H1 (cell line): Measurements from ENCODE around the gene EPHB1. TPM values are rescaled to one million over a fixed set of nuclear protein-coding genes. Genes with fewer than 3 reads are reported as not detected.

Experiments
- CTCF ChIA-PET: fragments of 300-600 bp; sonication (Branson Sonifier 250); formaldehyde crosslinking; loops from one replicate; lab custom pipeline; 2021; ENCODE audit not compliant: partially characterized antibody; lab: Charles Lee
- POLR2A ChIA-PET: fragments of 300-600 bp; sonication (Branson Sonifier 250); formaldehyde crosslinking; loops from one replicate; lab custom pipeline; 2021; ENCODE audit warnings: inconsistent platforms; ENCODE audit not compliant: partially characterized antibody; lab: Charles Lee
- DNase-seq, 2 experiments: peaks; one replicate each; pipeline versions ENCODE4 v3.0.0 to v3.0.0-alpha.2; 2010 to 2022; ENCODE audit warnings: low spot score in 2 of 2, low read depth in 1 of 2, mixed read lengths in 1 of 2
- FAIRE-seq: peaks from 2 replicates; lab custom pipeline; 2011; peaks lifted over from hg19 to GRCh38; lab: Jason Lieb, UNC
- H2AFZ ChIP-seq: 2 replicates; pipeline ENCODE4 v1.8.1; 2012; ENCODE audit warnings: low read length, inconsistent platforms
- H2AK5ac ChIP-seq: 2 replicates; pipeline ENCODE4 v1.6.1; 2013; ENCODE audit warnings: low read depth, low read length
- H2BK120ac ChIP-seq: replicated peaks from 2 replicates; pipeline ENCODE3; 2013; ENCODE audit warnings: low read depth, low read length, inconsistent platforms
- H2BK12ac ChIP-seq: 2 replicates; pipeline ENCODE4 v1.6.1; 2013; ENCODE audit warnings: low read depth, low read length
- H2BK15ac ChIP-seq: 2 replicates; pipeline ENCODE4 v1.6.1; 2013; ENCODE audit warnings: low read length
- H2BK20ac ChIP-seq: 2 replicates; pipeline ENCODE4 v1.6.1; 2013; ENCODE audit warnings: low read length
- H2BK5ac ChIP-seq: 2 replicates; pipeline ENCODE4 v1.6.1; 2013; ENCODE audit warnings: low read depth, low read length
- H3K14ac ChIP-seq: 2 replicates; pipeline ENCODE4 v1.6.1; 2013; ENCODE audit warnings: inconsistent platforms; ENCODE audit not compliant: insufficient read length
- H3K18ac ChIP-seq: 2 replicates; pipeline ENCODE4 v1.6.1; 2013; ENCODE audit warnings: low read length; ENCODE audit errors: extremely low read depth
- H3K23ac ChIP-seq: 2 replicates; pipeline ENCODE4 v1.6.1; 2013; ENCODE audit warnings: inconsistent platforms; ENCODE audit not compliant: insufficient read length
- H3K23me2 ChIP-seq: 2 replicates; pipeline ENCODE4 v1.6.1; 2013; ENCODE audit warnings: low read depth, low read length
- H3K27ac ChIP-seq: 2 replicates; pipeline ENCODE4 v1.6.1; 2011; ENCODE audit warnings: low read depth, low read length, inconsistent platforms
- H3K27me3 ChIP-seq, 4 experiments: replicated peaks in 1 of 4; 1 replicate in 1 of 4; 2 replicates in 3 of 4; pipeline versions ENCODE4 v1.6.1 to v1.8.1; 2011 to 2013; ENCODE audit warnings: low read length in 3 of 4, mild to moderate bottlenecking in 3 of 4, inconsistent platforms in 2 of 4, mixed read lengths in 2 of 4, moderate library complexity in 1 of 4; ENCODE audit not compliant: control insufficient read depth in 3 of 4, insufficient read depth in 3 of 4; ENCODE audit errors: extremely low read depth in 1 of 4
- H3K36me3 ChIP-seq, 4 experiments: 2 replicates each; pipeline versions ENCODE4 v1.6.1 to v1.8.1; 2011 to 2013; ENCODE audit warnings: mild to moderate bottlenecking in 4 of 4, low read length in 3 of 4, moderate library complexity in 2 of 4, control low read depth in 1 of 4, inconsistent platforms in 1 of 4; ENCODE audit not compliant: insufficient read depth in 4 of 4, control insufficient read depth in 2 of 4
- H3K4ac ChIP-seq: replicated peaks from 2 replicates; pipeline ENCODE3; 2013; ENCODE audit warnings: low read length, low read depth, mixed read lengths, inconsistent platforms; ENCODE audit not compliant: insufficient read length
- H3K4me1 ChIP-seq, 4 experiments: replicated peaks in 1 of 4; 1 replicate in 1 of 4; 2 replicates in 3 of 4; pipeline versions ENCODE4 v1.6.1 to v1.8.1; 2011 to 2013; ENCODE audit warnings: low read length in 3 of 4, inconsistent platforms in 2 of 4, mixed read lengths in 1 of 4; ENCODE audit not compliant: insufficient read depth in 4 of 4, control insufficient read depth in 3 of 4
- H3K4me2 ChIP-seq, 2 experiments: 2 replicates each; pipeline versions ENCODE4 v1.6.1 to v1.8.1; 2011 to 2013; ENCODE audit warnings: low read depth in 2 of 2, low read length in 2 of 2, control low read depth in 1 of 2, inconsistent platforms in 1 of 2, mild to moderate bottlenecking in 1 of 2; ENCODE audit not compliant: insufficient read depth in 1 of 2
- H3K4me3 ChIP-seq, 4 experiments: fragments of 200-600, 300-600 bp in 1 of 4; sonication (generic), shearing (Covaris generic), sonication (Bioruptor Twin) in 1 of 4; 2 replicates each; pipeline versions ENCODE4 v1.5.1 to v1.8.1; 2011 to 2016; ENCODE audit warnings: low read length in 4 of 4, low read depth in 3 of 4, control low read depth in 2 of 4, inconsistent platforms in 2 of 4, mild to moderate bottlenecking in 2 of 4, mixed read lengths in 1 of 4, moderate library complexity in 1 of 4; ENCODE audit not compliant: insufficient read depth in 2 of 4; ENCODE audit errors: extremely low read depth in 1 of 4
- H3K56ac ChIP-seq: replicated peaks from 2 replicates; pipeline ENCODE3; 2013; ENCODE audit warnings: low read depth, mild to moderate bottlenecking, mixed read lengths, low read length, inconsistent platforms; ENCODE audit not compliant: insufficient read length
- H3K79me1 ChIP-seq: 2 replicates; pipeline ENCODE4 v1.6.1; 2013; ENCODE audit warnings: low read depth, low read length, control low read depth
- H3K79me2 ChIP-seq, 2 experiments: 2 replicates each; pipeline versions ENCODE4 v1.6.1 to v1.8.1; 2012 to 2013; ENCODE audit warnings: low read length in 2 of 2, mild to moderate bottlenecking in 2 of 2, inconsistent platforms in 1 of 2; ENCODE audit not compliant: insufficient read depth in 2 of 2, control insufficient read depth in 1 of 2
- H3K9ac ChIP-seq, 4 experiments: replicated peaks in 1 of 4; 1 replicate in 1 of 4; 2 replicates in 3 of 4; pipeline versions ENCODE4 v1.6.1 to v1.8.1; 2011 to 2013; ENCODE audit warnings: low read depth in 3 of 4, low read length in 3 of 4, control low read depth in 2 of 4, mild to moderate bottlenecking in 2 of 4, moderate library complexity in 2 of 4, inconsistent platforms in 1 of 4; ENCODE audit errors: extremely low read depth in 1 of 4
- H3K9me3 ChIP-seq, 2 experiments: 2 replicates each; pipeline versions ENCODE4 v1.6.1 to v1.8.1; 2012 to 2013; ENCODE audit warnings: mild to moderate bottlenecking in 2 of 2, moderate library complexity in 2 of 2, control low read depth in 1 of 2, inconsistent platforms in 1 of 2, low read depth in 1 of 2, low read length in 1 of 2, mixed read lengths in 1 of 2; ENCODE audit not compliant: insufficient read depth in 2 of 2
- H4K20me1 ChIP-seq, 2 experiments: replicated peaks in 1 of 2; 2 replicates each; pipeline versions ENCODE3 to v1.8.1; 2011 to 2013; ENCODE audit warnings: inconsistent platforms in 2 of 2, low read length in 2 of 2, mild to moderate bottlenecking in 1 of 2; ENCODE audit not compliant: insufficient read depth in 2 of 2, control insufficient read depth in 1 of 2
- H4K5ac ChIP-seq: 2 replicates; pipeline ENCODE4 v1.6.1; 2013; ENCODE audit warnings: low read length, low read depth, mixed read lengths, inconsistent platforms; ENCODE audit not compliant: insufficient read length
- H4K8ac ChIP-seq: 2 replicates; pipeline ENCODE4 v1.8.0; 2013; ENCODE audit warnings: mild to moderate bottlenecking, moderate library complexity, low read length, inconsistent platforms; ENCODE audit not compliant: insufficient read depth; ENCODE audit errors: extremely low read depth
- H4K91ac ChIP-seq: replicated peaks from 2 replicates; pipeline ENCODE3; 2013; ENCODE audit warnings: low read length, mixed read lengths, inconsistent platforms; ENCODE audit not compliant: insufficient read length
- CREB1 ChIP-seq: IDR thresholded peaks from 2 replicates; pipeline ENCODE4 v1.6.1; 2012; ENCODE audit warnings: inconsistent platforms
- EZH2 ChIP-seq: fragments of 200-600 bp; sonication (generic); IDR thresholded peaks from 2 replicates; pipeline ENCODE4 v1.7.1; 2012; ENCODE audit warnings: low read depth, mild to moderate bottlenecking, moderate library complexity, low read length, inconsistent platforms; ENCODE audit not compliant: severe bottlenecking
- TAF1 ChIP-seq: IDR thresholded peaks from 2 replicates; pipeline ENCODE4 v1.6.1; 2011; ENCODE audit warnings: mild to moderate bottlenecking, low read depth, low read length
- TEAD4 ChIP-seq: IDR thresholded peaks from 2 replicates; pipeline ENCODE4 v1.6.1; 2012; ENCODE audit warnings: low read depth, low read length, inconsistent platforms, mixed read lengths
- WGBS, 2 experiments: shearing (Covaris generic) in 1 of 2; methylation state at CpG; one replicate each; pipeline versions ENCODE4 v1.1.6 to v1.1.7; 2013 to 2015; ENCODE audit warnings: low lambda C conversion rate in 2 of 2, mixed read lengths in 2 of 2, inconsistent platforms in 1 of 2, low coverage in 1 of 2, missing lambda C conversion rate in 1 of 2; ENCODE audit not compliant: insufficient replicate concordance in 2 of 2, insufficient coverage in 1 of 2, insufficient read length in 1 of 2; ENCODE audit errors: extremely low coverage in 1 of 2, missing lambda C conversion rate in 1 of 2; 5-methylcytosine and 5-hydroxymethylcytosine counted together
- polyA plus RNA-seq, 7 experiments: library from polyadenylated mRNA; depleted of rRNA in 3 of 7; stranded (reverse) in 5 of 7; unstranded in 2 of 7; fragments of >200 nt in 5 of 7; fragments of 200-250 nt in 2 of 7; gene quantifications; 1 replicate in 5 of 7; 2 replicates in 1 of 7; 4 replicates in 1 of 7; pipeline versions ENCODE4 v1.2.1 to v1.2.3, GENCODE V29; 2011 to 2013; ENCODE audit warnings: missing spikeins in 2 of 7, mixed read lengths in 2 of 7
- total RNA-seq: library from RNA; stranded (reverse); fragmentation: NEBNext Ultra II Directional; extraction: Animal tissue kit (Norgen Biotek cat#: 25700); gene quantifications from 2 replicates; pipeline ENCODE4 v1.2.1, GENCODE V29; 2021

EPHB1 gene
- total and polyA plus RNA-seq, 2 of the 8 experiments (the other 6 are each of a cell fraction or from before 2014, with no cell fraction given), result 3.5 to 5.9 TPM

DNA sequence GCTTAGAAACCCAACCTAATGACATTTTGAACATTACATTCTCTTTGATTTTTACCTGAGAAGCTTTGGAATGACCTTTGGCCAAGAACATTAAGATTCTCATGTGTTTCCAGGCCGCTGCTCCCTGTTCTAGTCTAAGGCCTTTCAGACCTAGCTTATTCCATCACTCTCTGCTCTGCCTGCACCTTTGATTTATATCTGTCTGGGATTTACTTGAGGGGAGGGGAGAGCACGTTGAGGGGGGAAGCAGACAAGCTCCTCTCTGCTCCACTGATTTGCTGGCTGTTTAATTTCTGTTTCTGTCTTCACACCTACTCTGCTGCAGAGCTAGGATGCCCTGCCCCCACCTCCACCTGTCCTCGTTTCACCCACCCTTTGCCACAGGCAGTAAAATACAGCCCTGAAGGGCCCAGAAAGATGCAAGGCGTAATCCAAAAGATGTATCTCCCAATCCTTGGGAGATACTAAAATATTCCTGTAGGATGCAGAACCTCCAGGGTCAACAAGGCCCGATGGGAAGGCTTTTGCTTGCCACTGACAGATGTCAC lies 429.8 kb downstream of the EPHB1 start:
- Histone ChIP-seq H4K5ac (no peak overlapping the region), H3K56ac (no peak overlapping the region), H2BK20ac (no peak overlapping the region), H3K23me2 (no peaks in the 10 kb centered on the region), H2AFZ (no peak overlapping the region), H3K4me2 (no peak overlapping the region), H3K27me3 (no peaks in the 10 kb centered on the region), H3K9ac (no peak overlapping the region), H2BK12ac (no peak overlapping the region), H3K23ac (no peak overlapping the region), H3K79me2 (no peaks in the 10 kb centered on the region), H3K27ac (no peak overlapping the region), H2AK5ac (no peak overlapping the region), H3K79me1 (no peaks in the 10 kb centered on the region), H4K91ac (no peak overlapping the region), H3K14ac (no peak overlapping the region), H2BK5ac (no peak overlapping the region), H3K4me3 (no peak overlapping the region), H3K4me1 (peaks cover 0 to 8% (median 3%) of the 10 kb centered on the region in 4 experiments; a peak in 5 of 7 replicates), H2BK120ac (no peak overlapping the region), H3K9me3 (no peaks in the 10 kb centered on the region), H3K36me3 (no peaks in the 10 kb centered on the region), H3K4ac (no peak overlapping the region), H3K18ac (no peak overlapping the region), H4K8ac (no peak overlapping the region), H2BK15ac (no peak overlapping the region), H4K20me1 (no peaks in the 10 kb centered on the region)
- CTCF ChIA-PET, result interaction anchor here (1.2 to 2.7 kb wide), 3 partner anchors 11 to 44 kb away, joined by 3 to 7 read pairs (median 7); no protein-coding TSS in a partner anchor
- 92% methylated on average over 5 of the region's 5 CpGs; no CpG with 5 or more reads in 1 of the 2 experiments for WGBS, 2 experiments
- DNase-seq, result no peak
- FAIRE-seq, result no peak
- TF ChIP-seq TEAD4 (no peak), TAF1 (no peak), EZH2 (no peak), CREB1 (no peak)
- POLR2A ChIA-PET, result no interaction called here
